ENCODE results near the gene ENPP6. TPM values are rescaled to one million over a fixed set of nuclear protein-coding genes. Genes with fewer than 3 reads are reported as not detected.

Gene ENPP6
- total RNA-seq, 6 experiments from 2014 or later, result not detected

GRCh38 chr4:184066584-184067300, 150.9 kb downstream of the ENPP6 start:
- H3K4me1 Mint-ChIP-seq (ENCODE audit: low read depth), result no peaks in the 10 kb centered on the region
- no peak overlapping the region for H3K27ac Mint-ChIP-seq
- TF ChIP-seq CTCF (IDR thresholded peaks at IDR 0.05), result no peak
- peaks cover 36% of the 10 kb centered on the region for H3K9me3 Mint-ChIP-seq
- no peaks in the 10 kb centered on the region; the same call in 1 of the 2 replicates for H3K36me3 Mint-ChIP-seq (ENCODE audit: low read depth)
- no peaks in the 10 kb centered on the region for H3K27me3 Mint-ChIP-seq (ENCODE audit: insufficient read depth)
- no peak overlapping the region for H3K4me3 Mint-ChIP-seq
- DNase-seq, result no peak

- no peak for TF ChIP-seq CTCF (IDR thresholded peaks at IDR 0.05)
- no peak for DNase-seq
- Mint-ChIP-seq H3K36me3 (ENCODE audit: low read depth) (no peaks in the 10 kb centered on the region; the same call in 1 of the 2 replicates), H3K27ac (no peak overlapping the region), H3K9me3 (peaks cover 41% of the 10 kb centered on the region), H3K4me1 (ENCODE audit: low read depth) (no peaks in the 10 kb centered on the region), H3K4me3 (no peak overlapping the region), H3K27me3 (ENCODE audit: insufficient read depth) (no peaks in the 10 kb centered on the region)
These were observed 152.8 kb downstream of the ENPP6 start for GRCh38 chr4:184064877-184065276.

- no peak overlapping the region for H3K27ac Mint-ChIP-seq
- DNase-seq, result no peak
- H3K4me1 Mint-ChIP-seq (ENCODE audit: low read depth), result no peaks in the 10 kb centered on the region
- peaks cover 37% of the 10 kb centered on the region for H3K9me3 Mint-ChIP-seq
- no peaks in the 10 kb centered on the region; the same call in 1 of the 2 replicates for H3K36me3 Mint-ChIP-seq (ENCODE audit: low read depth)
- H3K27me3 Mint-ChIP-seq (ENCODE audit: insufficient read depth), result no peaks in the 10 kb centered on the region; the same call in 1 of the 2 replicates
- TF ChIP-seq CTCF (IDR thresholded peaks at IDR 0.05), result no peak
- no peak overlapping the region for H3K4me3 Mint-ChIP-seq
These were observed 154.9 kb downstream of the ENPP6 start for GRCh38 chr4:184062769-184063168.

- Mint-ChIP-seq H3K27me3 (ENCODE audit: insufficient read depth) (no peaks in the 10 kb centered on the region; the same call in 1 of the 2 replicates), H3K4me1 (ENCODE audit: low read depth) (no peaks in the 10 kb centered on the region), H3K27ac (no peak overlapping the region), H3K4me3 (no peak overlapping the region), H3K9me3 (peaks cover 37% of the 10 kb centered on the region), H3K36me3 (ENCODE audit: low read depth) (no peaks in the 10 kb centered on the region; the same call in 1 of the 2 replicates)
- no peak for DNase-seq
- TF ChIP-seq CTCF (IDR thresholded peaks at IDR 0.05), result no peak
These were observed 156.1 kb downstream of the ENPP6 start for GRCh38 chr4:184061582-184061981.

GRCh38 chr4:184059099-184059498, 158.6 kb downstream of the ENPP6 start:
- Mint-ChIP-seq H3K27me3 (ENCODE audit: insufficient read depth) (no peaks in the 10 kb centered on the region; the same call in 1 of the 2 replicates), H3K27ac (no peak overlapping the region), H3K9me3 (peaks cover 30% of the 10 kb centered on the region; the same call in 1 of the 2 replicates), H3K4me3 (no peak overlapping the region), H3K36me3 (ENCODE audit: low read depth) (no peaks in the 10 kb centered on the region), H3K4me1 (ENCODE audit: low read depth) (no peaks in the 10 kb centered on the region)
- no peak for DNase-seq
- no peak for TF ChIP-seq CTCF (IDR thresholded peaks at IDR 0.05)
